Putamen (tissue), 1 donor: Measurements from ENCODE around the gene FUBP1.
"Not testable (repeated sequence)": the region's sequence is repeated elsewhere in the genome, so short reads cannot be mapped to it uniquely, and the experiment has no call there.

Experiments
- DNase-seq: peaks from one replicate; pipeline ENCODE4 v3.0.0-alpha.2; 2016; ENCODE audit warnings: low spot score

The FUBP1 gene

GRCh38 chr1:77989744-77990143 is 10.9 kb upstream of the FUBP1 start:
- DNase-seq, result no peak

- DNase-seq, result no peak
Observed at GRCh38 chr1:77987919-77988318, 9.0 kb upstream of the FUBP1 start.

DNA sequence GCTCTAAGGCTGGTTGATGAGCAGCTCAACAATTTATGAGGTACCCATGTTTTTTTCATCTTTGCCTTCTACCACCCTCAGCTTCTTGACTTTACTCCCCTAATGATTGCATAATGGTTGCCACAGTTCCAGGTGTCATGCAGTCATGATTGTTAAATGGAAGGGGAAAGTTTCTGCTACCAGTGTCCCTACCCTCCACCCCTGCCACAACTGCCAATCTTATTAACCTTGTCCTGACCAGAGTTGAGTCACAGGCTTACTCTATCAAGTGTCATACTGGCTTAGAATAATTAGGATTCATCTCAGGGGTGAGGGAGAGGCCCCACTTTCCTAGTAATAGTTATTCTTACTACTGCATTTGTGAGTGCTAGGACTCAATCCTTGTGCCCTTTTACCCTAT is 7.9 kb upstream of the FUBP1 start:
- no peak for DNase-seq

DNA sequence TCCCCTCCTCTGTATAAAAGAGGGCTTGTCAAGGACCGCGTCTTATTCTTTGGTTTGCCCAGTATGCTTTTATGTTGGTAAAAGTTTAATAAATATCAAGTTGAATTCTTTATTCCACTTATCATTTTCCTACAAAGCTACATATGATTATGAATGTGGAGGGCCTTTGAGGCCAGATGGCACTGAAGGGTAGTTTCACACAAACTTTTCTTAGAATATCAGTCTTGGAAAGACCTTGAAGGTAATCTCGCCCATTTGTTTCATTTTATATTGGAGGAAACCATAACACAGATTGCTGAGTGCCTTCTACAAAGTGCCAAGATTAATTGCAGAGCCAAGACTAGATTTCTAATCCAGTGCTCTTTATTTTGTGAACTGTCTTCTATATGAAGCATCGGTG is 5.8 kb upstream of the FUBP1 start:
- no peak for DNase-seq

GRCh38 chr1:77983997-77984355 is 5.1 kb upstream of the FUBP1 start:
- no peak for DNase-seq

DNA sequence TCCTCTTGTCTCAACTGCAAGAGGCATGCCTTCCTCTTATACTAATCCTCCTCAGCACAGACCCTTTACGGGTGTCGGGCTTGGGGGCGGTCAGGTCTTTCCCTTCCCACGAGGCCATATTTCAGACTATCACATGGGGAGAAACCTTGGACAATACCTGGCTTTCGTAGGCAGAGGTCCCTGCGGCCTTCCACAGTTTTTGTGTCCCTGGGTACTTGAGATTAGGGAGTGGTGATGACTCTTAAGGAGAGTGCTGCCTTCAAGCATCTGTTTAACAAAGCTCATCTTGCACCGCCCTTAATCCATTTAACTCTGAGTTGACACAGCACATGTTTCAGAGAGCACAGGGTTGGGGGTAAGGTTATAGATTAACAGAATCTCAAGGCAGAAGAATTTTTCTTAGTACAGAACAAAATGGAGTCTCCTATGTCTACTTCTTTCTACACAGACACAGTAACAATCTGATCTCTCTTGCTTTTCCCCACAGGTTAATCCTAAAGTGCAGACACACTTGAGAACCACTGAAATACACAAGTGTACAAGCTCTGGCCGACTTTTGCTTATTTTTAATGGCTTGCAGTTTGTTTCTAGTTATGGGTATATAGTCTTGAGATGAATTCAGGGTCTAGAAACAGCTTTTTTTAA is 4.6 kb upstream of the FUBP1 start:
- not testable (repeated sequence) for DNase-seq

GRCh38 chr1:77978293-77978968 is 441 bp downstream of the FUBP1 start:
- DNase-seq, result peak; percentile 68

- no peak for DNase-seq
Observed at GRCh38 chr1:77977989-77978292, 931 bp downstream of the FUBP1 start.

DNA sequence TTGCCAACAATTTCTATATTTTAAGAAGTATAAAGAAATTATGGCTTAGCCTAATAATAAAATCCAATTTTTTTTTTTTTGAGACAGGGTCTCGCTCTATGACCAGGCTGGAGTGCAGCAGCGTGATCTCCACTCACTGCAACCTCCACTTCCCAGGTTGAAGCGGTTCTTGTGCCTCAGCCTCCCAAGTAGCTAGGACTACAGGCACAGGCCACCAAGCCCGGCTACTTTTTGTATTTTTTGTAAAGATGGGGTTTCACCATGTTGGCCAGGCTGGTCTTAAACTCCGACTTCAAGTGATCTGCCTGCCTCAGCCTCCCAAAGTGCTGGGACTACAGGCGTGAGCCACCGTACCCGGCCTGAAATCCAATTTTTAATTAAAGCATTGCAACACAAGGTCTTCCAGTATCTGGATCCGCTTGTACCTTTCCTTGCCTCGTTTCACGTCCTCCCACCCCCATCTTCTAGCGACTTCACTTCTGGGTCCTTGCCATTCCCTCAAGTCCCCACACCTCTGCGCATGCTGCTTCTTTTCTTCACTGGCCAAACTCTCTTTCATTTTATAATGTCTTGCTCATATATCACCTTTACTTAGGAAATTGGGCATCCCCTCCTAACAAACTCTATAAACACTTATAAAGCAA is 2.3 kb downstream of the FUBP1 start:
- DNase-seq, result no peak

DNA sequence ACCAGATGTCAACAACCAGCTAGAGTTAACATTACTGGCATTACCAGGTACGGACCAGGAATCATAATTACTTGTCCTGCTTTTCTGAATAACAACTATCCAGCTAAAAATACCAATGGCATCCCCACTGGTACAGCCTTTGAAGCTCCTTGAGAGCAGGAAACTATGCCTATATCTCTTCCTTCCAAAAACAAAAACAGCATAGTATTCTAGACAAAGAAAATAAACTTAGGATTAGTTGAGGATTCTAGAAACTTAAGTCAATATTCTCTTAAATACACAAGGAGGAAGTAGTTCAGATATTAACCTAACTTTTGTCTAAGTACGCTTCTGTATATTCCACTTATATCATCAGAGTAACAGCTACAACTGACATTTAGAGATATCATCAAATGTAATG is 3.0 kb downstream of the FUBP1 start:
- peak; percentile 7 for DNase-seq

GRCh38 chr1:77975386-77975785 is 3.5 kb downstream of the FUBP1 start:
- no peak for DNase-seq

- no peak for DNase-seq
Observed at GRCh38 chr1:77972080-77972479, 6.8 kb downstream of the FUBP1 start.

GRCh38 chr1:77970192-77970591 is 8.7 kb downstream of the FUBP1 start:
- DNase-seq, result no peak

DNA sequence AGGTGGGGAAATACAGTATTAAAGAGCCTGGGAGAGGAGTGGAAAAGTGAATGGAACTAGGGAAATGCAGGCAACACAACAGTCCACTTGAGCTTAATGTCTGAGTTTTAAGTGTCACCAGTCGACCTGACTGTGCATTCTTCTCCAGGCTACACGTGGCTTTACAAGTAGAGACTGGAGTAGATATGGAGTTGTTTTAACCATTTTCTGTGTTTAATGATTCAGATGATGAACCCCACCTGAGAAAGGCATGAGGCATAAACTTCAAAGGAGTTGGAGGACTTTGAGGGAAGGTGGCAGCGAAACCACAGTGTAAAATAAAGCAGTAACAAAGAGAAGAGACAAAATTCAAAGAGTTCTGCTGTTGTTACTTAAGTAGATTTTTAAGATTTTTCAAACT is 12.6 kb downstream of the FUBP1 start:
- DNase-seq, result no peak

GRCh38 chr1:77961392-77961791 is 17.5 kb downstream of the FUBP1 start:
- no peak for DNase-seq

- no peak for DNase-seq
Observed at GRCh38 chr1:77958850-77959249, 20.0 kb downstream of the FUBP1 start.

GRCh38 chr1:77958391-77958790 is 20.5 kb downstream of the FUBP1 start:
- DNase-seq, result no peak

DNA sequence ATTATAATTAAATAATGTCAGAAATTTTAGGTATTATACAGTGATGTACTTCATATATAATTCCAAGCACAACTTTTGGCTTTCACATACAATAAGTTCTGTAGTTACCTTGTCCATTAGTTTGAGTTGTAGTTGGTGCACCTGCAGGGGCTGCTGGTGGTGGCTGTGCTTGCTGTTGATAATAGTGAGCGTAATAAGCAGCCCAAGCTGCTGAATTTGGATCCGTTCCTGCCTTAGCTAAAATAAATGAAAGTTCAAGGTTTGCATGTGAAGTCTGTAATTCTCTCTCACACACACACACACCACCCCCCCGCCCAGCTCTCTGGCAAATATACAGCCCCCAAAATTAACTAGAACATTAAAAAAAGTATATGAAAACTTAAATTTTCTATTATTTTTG is 22.4 kb downstream of the FUBP1 start:
- DNase-seq, result no peak

GRCh38 chr1:77955709-77956108 is 23.2 kb downstream of the FUBP1 start:
- DNase-seq, result no peak

GRCh38 chr1:77954521-77954920 is 24.4 kb downstream of the FUBP1 start:
- no peak for DNase-seq

DNA sequence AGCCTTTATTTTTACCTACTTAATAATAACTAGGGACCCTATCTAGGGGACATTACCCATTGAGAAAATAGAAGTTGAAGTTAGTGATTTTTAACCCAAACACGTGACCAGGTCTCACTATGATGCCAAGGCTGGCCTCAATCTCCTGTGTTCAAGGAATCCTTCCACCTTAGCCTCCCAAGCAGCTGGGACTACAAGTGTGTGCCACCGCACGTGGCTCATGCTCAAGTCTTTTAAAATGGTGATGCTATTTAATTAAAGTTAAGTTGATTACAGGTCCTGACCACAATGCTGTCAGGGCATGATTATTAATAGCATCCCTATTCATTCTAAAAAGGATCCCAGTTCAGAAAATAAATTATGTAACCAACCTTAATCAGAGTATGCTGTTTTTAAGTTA is 25.0 kb downstream of the FUBP1 start:
- no peak for DNase-seq

DNA sequence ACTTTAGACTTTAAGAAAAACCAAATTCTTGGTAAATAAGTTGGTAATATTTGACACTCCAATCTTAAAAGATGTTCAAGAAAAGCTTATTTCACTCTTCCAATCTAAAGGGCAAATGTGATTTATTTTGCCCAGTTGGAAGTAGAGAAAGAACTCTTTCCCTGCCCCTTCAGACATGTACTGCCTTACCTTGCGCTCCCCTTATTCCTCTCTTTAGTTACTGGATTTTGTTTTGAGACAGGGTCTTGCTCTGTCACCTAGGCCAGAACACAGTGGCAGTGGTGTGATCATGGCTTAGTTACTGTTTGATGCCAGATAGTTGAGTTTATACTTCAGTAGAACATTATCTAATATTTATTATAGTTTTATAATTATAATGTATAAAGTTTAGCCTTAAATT is 27.5 kb downstream of the FUBP1 start:
- no peak for DNase-seq

GRCh38 chr1:77950873-77951272 is 28.0 kb downstream of the FUBP1 start:
- no peak for DNase-seq
